Body of pancreas (tissue), 4 donors: ENCODE measurements around the gene SH3GL3. TPM values are rescaled to one million over a fixed set of nuclear protein-coding genes. Genes with fewer than 3 reads are reported as not detected.

ENCODE experiments used
- ATAC-seq: fragments of 150-250 bp; one replicate; pipeline ENCODE4 v1.9.1; 2016
- DNase-seq, 4 donors: peaks; one replicate each; pipeline ENCODE4 v3.0.0-alpha.2; 2019
- H3K27ac ChIP-seq, 4 donors: fragments of 200-600 bp; sonication (generic); 1 replicate in 3 of 4; 2 replicates in 1 of 4; pipeline versions ENCODE4 v1.5.1 to v1.6.1; 2016 to 2019; ENCODE audit warnings: mild to moderate bottlenecking in 1 of 4, mixed read lengths in 1 of 4, moderate library complexity in 1 of 4
- H3K27me3 ChIP-seq, 2 donors: fragments of 200-600 bp; sonication (generic); one replicate each; pipeline ENCODE4 v1.6.0; 2016; ENCODE audit warnings: mild to moderate bottlenecking in 1 of 2
- H3K36me3 ChIP-seq, 2 donors: fragments of 200-600 bp; sonication (generic); replicated peaks in 1 of 2; 2 replicates each; pipeline ENCODE4 v1.5.1; 2016; ENCODE audit warnings: low read depth in 2 of 2; ENCODE audit not compliant: insufficient read depth in 1 of 2
- H3K4me1 ChIP-seq: fragments of 200-600 bp; sonication (generic); one replicate; pipeline ENCODE4 v1.6.0; 2016
- H3K4me3 ChIP-seq, 2 donors: fragments of 200-600 bp; sonication (generic); 1 replicate in 1 of 2; 2 replicates in 1 of 2; pipeline ENCODE4 v1.5.1; 2016 to 2019
- H3K9me3 ChIP-seq, 3 donors: fragments of 200-600 bp; sonication (generic); 1 replicate in 2 of 3; 2 replicates in 1 of 3; pipeline ENCODE4 v1.5.1; 2016
- POLR2A ChIP-seq, 3 donors: fragments of 450-650 bp; IDR thresholded peaks; one replicate each; pipeline ENCODE4 v1.6.1; 2016; ENCODE audit warnings: antibody characterized with exemption in 3 of 3, mild to moderate bottlenecking in 2 of 3
- WGBS, 2 donors: methylation state at CpG; one replicate each; pipeline ENCODE4 v1.1.5; 2017; 5-methylcytosine and 5-hydroxymethylcytosine counted together
- intact Hi-C: fragments of 100-400 bp; cut with DNase I; formaldehyde crosslinking; loops from one replicate; pipeline ENCODE4 v1.15.1; 2023
- total RNA-seq, 2 donors: library from RNA; depleted of rRNA; stranded (reverse); fragments of >200 nt; gene quantifications; one replicate each; pipeline ENCODE4 v1.1.0, GENCODE V29; 2016
- TF ChIP-seq, protein P1 (sequence below), 7 experiments: fragments of 450-650 bp in 4 of 7; fragments of 200-600 bp in 3 of 7; sonication (generic) in 3 of 7; IDR thresholded peaks; one replicate each; pipeline ENCODE4 v1.5.1; 2016 to 2019; ENCODE audit warnings: antibody characterized with exemption in 7 of 7

Gene SH3GL3
- total RNA-seq, 2 donors from 2014 or later: 2.3 TPM; not detected in 1

DNA sequence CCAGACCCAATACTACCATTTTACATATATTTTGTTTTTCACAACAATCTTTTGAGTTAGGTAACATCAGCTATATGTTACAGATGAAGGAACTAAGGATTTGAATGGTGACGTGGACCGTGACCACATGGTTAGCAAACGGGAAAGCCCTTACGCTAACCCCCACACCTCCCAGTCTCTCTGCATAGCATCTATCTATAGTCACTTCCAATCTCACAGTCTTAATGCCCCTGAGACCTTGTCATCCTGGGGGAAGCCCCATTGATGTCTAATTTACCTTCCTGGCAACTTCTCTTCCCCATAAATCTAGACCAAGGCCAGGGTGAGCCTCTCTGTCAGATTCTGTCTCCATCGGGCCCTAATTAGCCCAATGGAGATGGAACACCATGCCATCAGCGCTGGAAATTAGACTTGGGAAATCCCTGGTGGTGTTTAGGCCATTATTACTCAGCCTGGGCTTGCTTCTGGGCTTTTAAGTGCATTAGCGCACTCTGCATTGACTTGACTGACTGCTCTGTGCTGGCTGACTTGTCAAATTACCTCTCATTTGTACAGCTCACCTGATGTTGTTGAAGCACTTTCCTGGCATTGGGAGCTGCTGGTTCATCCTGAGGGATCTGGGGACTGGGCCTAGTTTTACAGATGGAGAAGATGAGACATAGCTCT is 34.0 kb upstream of the SH3GL3 start:
- TF ChIP-seq, protein P1, sequence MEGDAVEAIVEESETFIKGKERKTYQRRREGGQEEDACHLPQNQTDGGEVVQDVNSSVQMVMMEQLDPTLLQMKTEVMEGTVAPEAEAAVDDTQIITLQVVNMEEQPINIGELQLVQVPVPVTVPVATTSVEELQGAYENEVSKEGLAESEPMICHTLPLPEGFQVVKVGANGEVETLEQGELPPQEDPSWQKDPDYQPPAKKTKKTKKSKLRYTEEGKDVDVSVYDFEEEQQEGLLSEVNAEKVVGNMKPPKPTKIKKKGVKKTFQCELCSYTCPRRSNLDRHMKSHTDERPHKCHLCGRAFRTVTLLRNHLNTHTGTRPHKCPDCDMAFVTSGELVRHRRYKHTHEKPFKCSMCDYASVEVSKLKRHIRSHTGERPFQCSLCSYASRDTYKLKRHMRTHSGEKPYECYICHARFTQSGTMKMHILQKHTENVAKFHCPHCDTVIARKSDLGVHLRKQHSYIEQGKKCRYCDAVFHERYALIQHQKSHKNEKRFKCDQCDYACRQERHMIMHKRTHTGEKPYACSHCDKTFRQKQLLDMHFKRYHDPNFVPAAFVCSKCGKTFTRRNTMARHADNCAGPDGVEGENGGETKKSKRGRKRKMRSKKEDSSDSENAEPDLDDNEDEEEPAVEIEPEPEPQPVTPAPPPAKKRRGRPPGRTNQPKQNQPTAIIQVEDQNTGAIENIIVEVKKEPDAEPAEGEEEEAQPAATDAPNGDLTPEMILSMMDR (IDR thresholded peaks at IDR 0.05): no peak
- TF ChIP-seq POLR2A (IDR thresholded peaks at IDR 0.05): no peak
- H3K36me3 ChIP-seq: no peaks in the 10 kb centered on the region
- no peaks in the 10 kb centered on the region for H3K27me3 ChIP-seq
- 79 to 84% methylated on average over 7 of the region's 7 CpGs for WGBS, 2 donors
- ATAC-seq (no peak), DNase-seq (no peak)
- no peaks in the 10 kb centered on the region for H3K4me1 ChIP-seq
- no peaks in the 10 kb centered on the region for H3K9me3 ChIP-seq
- intact Hi-C loops: no loop called here
- H3K4me3 ChIP-seq: no peak overlapping the region
- no peak overlapping the region for H3K27ac ChIP-seq

DNA sequence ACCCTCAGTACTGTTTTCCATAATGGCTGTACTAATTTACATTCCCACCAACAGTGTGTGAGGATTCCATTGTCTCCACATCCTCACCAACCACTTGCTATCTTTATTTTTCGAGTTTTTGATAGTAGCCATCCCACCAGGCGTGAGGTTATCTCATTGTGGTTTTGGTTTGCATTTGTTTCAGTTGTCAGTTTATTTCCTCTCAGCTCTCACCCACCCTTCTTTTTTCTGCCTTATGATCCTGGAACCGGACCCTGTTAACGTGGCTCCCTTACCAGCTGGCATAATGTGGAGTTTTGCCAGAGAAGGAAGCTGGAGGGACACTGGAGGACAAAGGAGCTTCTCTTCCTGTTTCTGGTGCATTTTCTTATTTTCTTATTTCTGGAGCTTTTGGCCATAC is 25.1 kb upstream of the SH3GL3 start:
- WGBS, 2 donors: 51 to 61% methylated on average over 4 of the region's 4 CpGs
- Histone ChIP-seq H3K27me3 (no peaks in the 10 kb centered on the region), H3K9me3 (no peaks in the 10 kb centered on the region), H3K4me1 (no peaks in the 10 kb centered on the region), H3K27ac (no peak overlapping the region), H3K4me3 (no peak overlapping the region), H3K36me3 (no peaks in the 10 kb centered on the region)
- intact Hi-C loops: no loop called here
- no peak for ATAC-seq
- DNase-seq: no peak
- TF ChIP-seq, protein P1 (IDR thresholded peaks at IDR 0.05): no peak
- no peak for TF ChIP-seq POLR2A (IDR thresholded peaks at IDR 0.05)

DNA sequence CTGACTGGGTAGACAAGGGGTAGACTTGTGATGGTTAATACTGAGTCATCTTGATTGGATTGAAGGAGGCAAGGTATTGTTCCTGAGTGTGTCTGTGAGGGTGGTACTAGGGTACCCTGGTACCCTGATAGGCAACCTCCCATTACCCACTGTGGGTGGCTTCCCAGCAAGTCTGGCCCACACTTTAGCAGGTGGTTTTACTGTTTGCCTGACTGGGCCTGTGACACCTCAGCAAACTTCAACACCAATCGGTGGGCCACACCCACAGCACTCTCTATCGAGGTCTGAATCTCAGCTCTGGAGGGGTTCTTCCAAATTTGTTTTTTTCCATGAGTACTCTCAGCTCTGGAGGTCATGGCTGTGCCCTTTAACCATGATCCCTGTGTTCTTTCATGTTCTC is 24.6 kb upstream of the SH3GL3 start:
- no peak for TF ChIP-seq POLR2A (IDR thresholded peaks at IDR 0.05)
- TF ChIP-seq, protein P1 (IDR thresholded peaks at IDR 0.05): no peak
- no peaks in the 10 kb centered on the region for H3K4me1 ChIP-seq
- no peaks in the 10 kb centered on the region for H3K9me3 ChIP-seq
- ATAC-seq (no peak), DNase-seq (no peak)
- H3K4me3 ChIP-seq: no peak overlapping the region
- 32 to 48% methylated on average over 2 of the region's 2 CpGs for WGBS, 2 donors
- intact Hi-C loops: no loop called here
- H3K27me3 ChIP-seq: no peaks in the 10 kb centered on the region
- H3K27ac ChIP-seq: no peak overlapping the region
- H3K36me3 ChIP-seq: no peaks in the 10 kb centered on the region

DNA sequence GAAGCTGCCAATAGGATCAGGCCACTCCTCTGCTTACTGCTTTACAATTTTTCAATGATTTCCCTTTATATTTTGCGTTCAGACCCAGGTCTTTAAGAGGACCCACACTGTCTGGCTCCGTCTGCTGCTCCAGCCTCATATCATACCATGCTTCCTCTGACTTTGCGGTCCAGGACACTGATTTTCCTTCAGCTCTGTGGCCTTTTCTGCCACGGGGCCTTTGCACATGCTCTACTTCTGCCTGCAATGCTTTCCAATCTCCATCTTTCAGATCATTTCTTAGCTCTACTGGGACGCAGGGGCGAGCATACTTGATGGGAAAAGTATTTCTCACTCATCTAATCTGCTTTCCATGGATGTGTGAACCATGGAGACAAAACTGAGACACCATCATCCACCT is 23.0 kb upstream of the SH3GL3 start:
- ATAC-seq (no peak), DNase-seq (no peak)
- no peaks in the 10 kb centered on the region for H3K36me3 ChIP-seq
- no peak for TF ChIP-seq POLR2A (IDR thresholded peaks at IDR 0.05)
- TF ChIP-seq, protein P1 (IDR thresholded peaks at IDR 0.05): no peak
- H3K4me3 ChIP-seq: no peak overlapping the region
- H3K9me3 ChIP-seq: no peaks in the 10 kb centered on the region
- H3K27me3 ChIP-seq: no peaks in the 10 kb centered on the region
- WGBS, 2 donors: 77 to 78% methylated on average over 6 of the region's 6 CpGs
- H3K27ac ChIP-seq: no peak overlapping the region
- intact Hi-C loops: no loop called here
- no peaks in the 10 kb centered on the region for H3K4me1 ChIP-seq

DNA sequence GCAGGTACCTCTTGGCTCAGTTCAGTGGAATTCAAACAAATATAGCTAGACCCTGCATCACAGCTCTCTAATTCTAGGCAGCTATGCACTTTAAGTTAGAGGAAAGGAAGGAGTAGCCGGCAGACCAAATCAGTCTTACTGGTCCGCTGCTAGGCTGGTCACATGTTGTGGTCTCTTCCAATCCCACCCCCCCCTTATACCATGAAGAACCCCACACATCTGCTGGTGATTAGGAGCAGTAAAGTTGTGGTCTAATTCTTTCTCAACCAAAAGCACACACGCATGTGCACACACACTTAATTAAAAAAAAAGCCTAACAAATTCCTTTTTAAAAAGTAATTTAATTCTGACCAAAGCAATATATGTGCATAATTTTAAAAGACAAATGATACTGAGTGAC is 16.7 kb upstream of the SH3GL3 start:
- no peaks in the 10 kb centered on the region for H3K9me3 ChIP-seq
- ATAC-seq: no peak
- no peak for DNase-seq
- H3K4me1 ChIP-seq: no peaks in the 10 kb centered on the region
- no peaks in the 10 kb centered on the region for H3K36me3 ChIP-seq
- H3K27ac ChIP-seq: no peak overlapping the region
- TF ChIP-seq POLR2A (IDR thresholded peaks at IDR 0.05): no peak
- TF ChIP-seq, protein P1 (IDR thresholded peaks at IDR 0.05): no peak
- intact Hi-C loops: no loop called here
- WGBS, 2 donors: 67 to 73% methylated on average over 3 of the region's 3 CpGs
- H3K27me3 ChIP-seq: no peaks in the 10 kb centered on the region
- H3K4me3 ChIP-seq: no peak overlapping the region
